ENCODE results near the gene SPATA3.

DNA sequence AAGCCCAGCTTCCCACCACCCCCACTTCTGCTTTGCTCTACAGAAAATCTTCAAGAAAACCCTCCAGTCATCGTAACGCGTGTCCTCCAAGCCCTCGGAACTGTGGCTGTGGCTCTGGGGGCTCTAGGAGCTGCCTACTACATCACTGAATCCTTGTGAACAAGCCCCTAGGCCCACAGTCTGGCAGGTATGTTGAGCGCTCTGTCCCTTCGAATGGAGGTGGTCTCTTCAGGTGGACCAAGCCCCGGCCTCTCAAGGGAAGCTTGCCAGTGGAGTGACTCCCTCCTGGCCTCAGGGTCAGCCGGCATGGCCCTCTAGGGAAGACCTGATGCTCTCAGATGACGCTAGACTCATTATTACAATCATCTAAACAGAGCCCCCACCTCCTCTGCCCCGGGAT lies 6.7 kb downstream of the SPATA3 start:
- TF ChIP-seq CTCF (IDR thresholded peaks at IDR 0.05 in 4 of 5, conservative IDR thresholded peaks at IDR 0.05 in 1 of 5) (no peak), POLR2A (IDR thresholded peaks at IDR 0.05) (no peak)

Data from gastrocnemius medialis (tissue), 4 donors.